Stromal cell of bone marrow (primary cell): Measurements from ENCODE around the gene ARVCF.

ENCODE experiments used
- DNase-seq: peaks from one replicate; pipeline ENCODE4 v3.0.0-alpha.2; 2012; ENCODE audit warnings: low read depth

The ARVCF gene

GRCh38 chr22:20015971-20016733 lies 471 bp downstream of the ARVCF start:
- DNase-seq = no peak

GRCh38 chr22:20015187-20015625 lies 1.4 kb downstream of the ARVCF start:
- DNase-seq = no peak

GRCh38 chr22:20014526-20015186 lies 2.0 kb downstream of the ARVCF start:
- DNase-seq = no peak

- DNase-seq = no peak
Observed at GRCh38 chr22:20013382-20013871, 3.2 kb downstream of the ARVCF start.

GRCh38 chr22:20012741-20013331 lies 3.8 kb downstream of the ARVCF start:
- DNase-seq = no peak

- no peak for DNase-seq
Observed at GRCh38 chr22:20011993-20012740, 4.5 kb downstream of the ARVCF start.

- no peak for DNase-seq
Observed at GRCh38 chr22:20011123-20011992, 5.3 kb downstream of the ARVCF start.

GRCh38 chr22:20010307-20011122 lies 6.1 kb downstream of the ARVCF start:
- DNase-seq = no peak

GRCh38 chr22:20009582-20010306 lies 6.9 kb downstream of the ARVCF start:
- DNase-seq = no peak

GRCh38 chr22:20009018-20009491 lies 7.6 kb downstream of the ARVCF start:
- DNase-seq = no peak

GRCh38 chr22:20008221-20008995 lies 8.2 kb downstream of the ARVCF start:
- DNase-seq = no peak

GRCh38 chr22:20004464-20004863 lies 12.2 kb downstream of the ARVCF start:
- DNase-seq = no peak

GRCh38 chr22:20003304-20003703 lies 13.3 kb downstream of the ARVCF start:
- no peak for DNase-seq

GRCh38 chr22:20002636-20003035 lies 14.0 kb downstream of the ARVCF start:
- DNase-seq = no peak

- DNase-seq = no peak
Observed at GRCh38 chr22:20002128-20002527, 14.5 kb downstream of the ARVCF start.

- no peak for DNase-seq
Observed at GRCh38 chr22:20001082-20001638, 15.5 kb downstream of the ARVCF start.

GRCh38 chr22:20000246-20001081 lies 16.2 kb downstream of the ARVCF start:
- DNase-seq = no peak
